Measurements from ENCODE around the gene OPCML. TPM values are rescaled to one million over a fixed set of nuclear protein-coding genes. Genes with fewer than 3 reads are reported as not detected.

The OPCML gene
- total RNA-seq, 1 donor from 2014 or later, result not detected

GRCh38 chr11:133160754-133161153 is 371.5 kb downstream of the OPCML start:
- intact Hi-C loops (cut with micrococcal nuclease), result no loop called here
- H3K27ac Mint-ChIP-seq, result no peak overlapping the region
- ATAC-seq (ENCODE audit: low read depth) (no peak), DNase-seq (no peak)
- no peak overlapping the region for H3K4me3 Mint-ChIP-seq
- ChIA-PET CTCF (no interaction called here), POLR2A (no interaction called here)
- H3K36me3 Mint-ChIP-seq (ENCODE audit: low read depth), result no peaks in the 10 kb centered on the region
- no peaks in the 10 kb centered on the region for H3K27me3 Mint-ChIP-seq
- H3K9me3 Mint-ChIP-seq, result no peaks in the 10 kb centered on the region
- TF ChIP-seq CTCF (IDR thresholded peaks at IDR 0.05), result no peak
- H3K4me1 Mint-ChIP-seq, result no peaks in the 10 kb centered on the region

- ATAC-seq (ENCODE audit: low read depth) (no peak), DNase-seq (no peak)
- no peaks in the 10 kb centered on the region for H3K4me1 Mint-ChIP-seq
- no peak overlapping the region for H3K27ac Mint-ChIP-seq
- intact Hi-C loops (cut with micrococcal nuclease), result no loop called here
- H3K36me3 Mint-ChIP-seq (ENCODE audit: low read depth), result no peaks in the 10 kb centered on the region
- no peak for TF ChIP-seq CTCF (IDR thresholded peaks at IDR 0.05)
- no peaks in the 10 kb centered on the region for H3K9me3 Mint-ChIP-seq
- POLR2A ChIA-PET, result no interaction called here
- no peak overlapping the region for H3K4me3 Mint-ChIP-seq
- no peaks in the 10 kb centered on the region for H3K27me3 Mint-ChIP-seq
- CTCF ChIA-PET, result no interaction called here
Observed at GRCh38 chr11:133156986-133157745, 375.1 kb downstream of the OPCML start.

- DNase-seq (no peak), ATAC-seq (ENCODE audit: low read depth) (no peak)
- no peaks in the 10 kb centered on the region for H3K4me1 Mint-ChIP-seq
- H3K9me3 Mint-ChIP-seq, result no peaks in the 10 kb centered on the region
- no peak for TF ChIP-seq CTCF (IDR thresholded peaks at IDR 0.05)
- H3K36me3 Mint-ChIP-seq (ENCODE audit: low read depth), result no peaks in the 10 kb centered on the region
- no peaks in the 10 kb centered on the region for H3K27me3 Mint-ChIP-seq
- intact Hi-C loops (cut with micrococcal nuclease), result no loop called here
- no peak overlapping the region for H3K27ac Mint-ChIP-seq
- CTCF ChIA-PET, result no interaction called here
- H3K4me3 Mint-ChIP-seq, result no peak overlapping the region
- POLR2A ChIA-PET, result no interaction called here
Observed at GRCh38 chr11:133154781-133155180, 377.5 kb downstream of the OPCML start.

GRCh38 chr11:133154076-133154475 is 378.2 kb downstream of the OPCML start:
- no peaks in the 10 kb centered on the region for H3K36me3 Mint-ChIP-seq (ENCODE audit: low read depth)
- no peak overlapping the region for H3K4me3 Mint-ChIP-seq
- no peaks in the 10 kb centered on the region for H3K27me3 Mint-ChIP-seq
- no peak for TF ChIP-seq CTCF (IDR thresholded peaks at IDR 0.05)
- H3K27ac Mint-ChIP-seq, result no peak overlapping the region
- CTCF ChIA-PET, result no interaction called here
- DNase-seq, result no peak
- no peaks in the 10 kb centered on the region for H3K9me3 Mint-ChIP-seq
- intact Hi-C loops (cut with micrococcal nuclease), result no loop called here
- POLR2A ChIA-PET, result no interaction called here
- ATAC-seq (ENCODE audit: low read depth), result no peak
- no peaks in the 10 kb centered on the region for H3K4me1 Mint-ChIP-seq

- CTCF ChIA-PET, result no interaction called here
- POLR2A ChIA-PET, result no interaction called here
Observed at GRCh38 chr11:133153031-133153430, 379.3 kb downstream of the OPCML start.

More at GRCh38 chr11:133153031-133153430, 379.3 kb downstream of the OPCML start:
- DNase-seq, result no peak
- Mint-ChIP-seq H3K9me3 (no peaks in the 10 kb centered on the region), H3K4me1 (no peaks in the 10 kb centered on the region), H3K27me3 (no peaks in the 10 kb centered on the region), H3K27ac (no peak overlapping the region), H3K4me3 (no peak overlapping the region), H3K36me3 (ENCODE audit: low read depth) (no peaks in the 10 kb centered on the region)
- ATAC-seq (ENCODE audit: low read depth), result no peak
- TF ChIP-seq CTCF (IDR thresholded peaks at IDR 0.05), result no peak
- intact Hi-C loops (cut with micrococcal nuclease), result no loop called here

All from activated B cell treated with CpG ODN at 0.5 μM for 24 hours (primary cell).